Breast epithelium (tissue), 3 donors: ENCODE measurements around the gene MAGEB1.

Source experiments
- CTCF ChIP-seq, 3 donors: fragments of 450-650 bp; IDR thresholded peaks; one replicate each; pipeline ENCODE4 v1.5.1; 2016 to 2017; ENCODE audit warnings: antibody characterized with exemption in 3 of 3, mild to moderate bottlenecking in 3 of 3, moderate library complexity in 3 of 3
- POLR2A ChIP-seq: fragments of 450-650 bp; IDR thresholded peaks from one replicate; pipeline ENCODE4 v1.6.1; 2016; ENCODE audit warnings: antibody characterized with exemption, mild to moderate bottlenecking, moderate library complexity

GRCh38 chrX:30283456-30284200 lies 36.7 kb downstream of the MAGEB1 start:
- TF ChIP-seq CTCF (IDR thresholded peaks at IDR 0.05) (no peak), POLR2A (no peak)
